ENCODE data around the gene IL1A. TPM values are rescaled to one million over a fixed set of nuclear protein-coding genes. Genes with fewer than 3 reads are reported as not detected.

The IL1A gene
- total RNA-seq, 1 experiment from 2014 or later = 0.10 TPM

DNA sequence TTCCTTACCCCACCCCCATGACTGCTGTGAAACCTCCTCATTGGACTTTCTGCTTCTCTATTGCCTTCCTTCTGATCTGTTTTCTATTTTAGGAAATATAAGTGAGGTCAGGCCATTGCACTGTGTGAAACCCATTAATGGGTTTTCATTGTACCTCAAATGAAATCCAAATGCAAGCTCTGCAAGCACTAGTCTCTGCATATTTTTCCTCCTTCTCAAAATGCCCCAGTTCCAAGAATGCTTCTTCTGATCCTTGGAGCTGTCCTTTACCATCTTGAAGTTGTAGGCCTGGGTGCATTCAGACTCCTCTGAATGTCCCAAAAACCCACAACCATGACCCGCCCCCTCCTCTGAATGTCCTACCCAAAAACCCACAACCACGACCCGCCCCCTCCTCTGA, 8.2 kb downstream of the IL1A start:
- no peaks in the 10 kb centered on the region for H3K36me3 ChIP-seq (ENCODE audit: control insufficient read depth in 1 of 2, insufficient read depth in 2 of 2, low read length in 2 of 2)
- intact Hi-C loops (cut with micrococcal nuclease) = no loop called here

More for the DNA sequence above, 8.2 kb downstream of the IL1A start:
- TF ChIP-seq EZH2phosphoT487 (IDR thresholded peaks at IDR 0.05; ENCODE audit: borderline replicate concordance) (no peak), EZH2 (IDR thresholded peaks at IDR 0.05) (no peak), ZFX (IDR thresholded peaks at IDR 0.05) (no peak), POLR2AphosphoS5 (IDR thresholded peaks at IDR 0.05; ENCODE audit: low read depth, low read length) (no peak), FOSL1 (IDR thresholded peaks at IDR 0.05; ENCODE audit: low read depth) (no peak), SRF (IDR thresholded peaks at IDR 0.05; ENCODE audit: low read depth) (no peak), TCF7L2 (IDR thresholded peaks at IDR 0.05; ENCODE audit: borderline replicate concordance, extremely low read depth, insufficient read depth, insufficient read length) (no peak), SP1 (IDR thresholded peaks at IDR 0.05; ENCODE audit: low read depth) (no peak)
- TF ChIP-seq, protein P1, sequence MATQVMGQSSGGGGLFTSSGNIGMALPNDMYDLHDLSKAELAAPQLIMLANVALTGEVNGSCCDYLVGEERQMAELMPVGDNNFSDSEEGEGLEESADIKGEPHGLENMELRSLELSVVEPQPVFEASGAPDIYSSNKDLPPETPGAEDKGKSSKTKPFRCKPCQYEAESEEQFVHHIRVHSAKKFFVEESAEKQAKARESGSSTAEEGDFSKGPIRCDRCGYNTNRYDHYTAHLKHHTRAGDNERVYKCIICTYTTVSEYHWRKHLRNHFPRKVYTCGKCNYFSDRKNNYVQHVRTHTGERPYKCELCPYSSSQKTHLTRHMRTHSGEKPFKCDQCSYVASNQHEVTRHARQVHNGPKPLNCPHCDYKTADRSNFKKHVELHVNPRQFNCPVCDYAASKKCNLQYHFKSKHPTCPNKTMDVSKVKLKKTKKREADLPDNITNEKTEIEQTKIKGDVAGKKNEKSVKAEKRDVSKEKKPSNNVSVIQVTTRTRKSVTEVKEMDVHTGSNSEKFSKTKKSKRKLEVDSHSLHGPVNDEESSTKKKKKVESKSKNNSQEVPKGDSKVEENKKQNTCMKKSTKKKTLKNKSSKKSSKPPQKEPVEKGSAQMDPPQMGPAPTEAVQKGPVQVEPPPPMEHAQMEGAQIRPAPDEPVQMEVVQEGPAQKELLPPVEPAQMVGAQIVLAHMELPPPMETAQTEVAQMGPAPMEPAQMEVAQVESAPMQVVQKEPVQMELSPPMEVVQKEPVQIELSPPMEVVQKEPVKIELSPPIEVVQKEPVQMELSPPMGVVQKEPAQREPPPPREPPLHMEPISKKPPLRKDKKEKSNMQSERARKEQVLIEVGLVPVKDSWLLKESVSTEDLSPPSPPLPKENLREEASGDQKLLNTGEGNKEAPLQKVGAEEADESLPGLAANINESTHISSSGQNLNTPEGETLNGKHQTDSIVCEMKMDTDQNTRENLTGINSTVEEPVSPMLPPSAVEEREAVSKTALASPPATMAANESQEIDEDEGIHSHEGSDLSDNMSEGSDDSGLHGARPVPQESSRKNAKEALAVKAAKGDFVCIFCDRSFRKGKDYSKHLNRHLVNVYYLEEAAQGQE (IDR thresholded peaks at IDR 0.05; ENCODE audit: low read depth) = no peak
- DNase-seq (ENCODE audit: low read depth, low spot score) (no peak), ATAC-seq (no peak)
- Histone ChIP-seq H3K27me3 (ENCODE audit: insufficient read depth, low read length) (no peaks in the 10 kb centered on the region), H2AFZ (ENCODE audit: low read depth, low read length, poor library complexity, severe bottlenecking) (no peak overlapping the region), H3K4me3 (replicated peaks in 1 of 2; ENCODE audit: low read depth in 1 of 2, low read length in 2 of 2) (no peak overlapping the region), H3K9me3 (ENCODE audit: control insufficient read depth in 1 of 2, insufficient read depth in 1 of 2, low read depth in 1 of 2, low read length in 2 of 2) (no peaks in the 10 kb centered on the region), H3K79me2 (ENCODE audit: insufficient read depth, low read length) (no peaks in the 10 kb centered on the region), H3K4me2 (ENCODE audit: low read length) (no peak overlapping the region), H3K27ac (ENCODE audit: low read depth, low read length) (no peak overlapping the region), H3K4me1 (ENCODE audit: control insufficient read depth in 1 of 2, insufficient read depth in 2 of 2, low read length in 2 of 2) (no peaks in the 10 kb centered on the region), H3K9ac (ENCODE audit: low read length) (no peak overlapping the region), H4K20me1 (ENCODE audit: insufficient read depth) (no peaks in the 10 kb centered on the region), H3K9me2 (ENCODE audit: insufficient read depth) (no peaks in the 10 kb centered on the region)
- ChIA-PET RAD21 (ENCODE audit: low non-redundant PET in 1 of 2, low total read pairs in 2 of 2, uncharacterized antibody in 2 of 2, unreplicated experiment in 2 of 2) (no interaction called here), POLR2A (no interaction called here), CTCF (no interaction called here)
- no TSS peak for BruUV-seq (replicated peaks)

All from HCT116 (cell line).